Measurements from ENCODE around the gene SBK1. TPM values are rescaled to one million over a fixed set of nuclear protein-coding genes. Genes with fewer than 3 reads are reported as not detected.

Gene SBK1
- total RNA-seq, 4 donors from 2014 or later, result 1.8 to 6.4 (median 4.5) TPM

DNA sequence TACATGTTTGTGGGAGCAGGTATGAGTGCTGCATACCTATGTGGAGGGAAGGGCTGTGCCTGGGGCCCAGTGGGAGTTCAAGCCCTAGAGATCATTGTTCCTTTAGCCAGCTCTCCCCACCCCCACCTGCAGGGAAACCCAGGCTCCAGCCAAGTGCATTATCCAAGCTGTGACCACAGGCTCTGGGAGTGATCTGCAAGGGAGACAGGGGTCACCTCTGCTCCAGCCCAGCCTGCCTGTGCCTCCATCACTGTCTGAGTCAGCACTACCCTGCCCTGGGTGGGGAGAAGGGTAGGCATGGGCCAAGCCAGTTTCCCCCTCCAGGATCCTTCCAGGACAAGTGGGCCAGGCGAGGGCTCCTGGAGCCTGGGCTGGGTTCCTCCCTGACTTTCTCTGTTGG is 32.1 kb upstream of the SBK1 start:
- peak overlapping the region; percentile 93 to 98 (median 96) for H3K27ac ChIP-seq
- ATAC-seq, result peak in 1 of 2 donors; percentile 20
- intact Hi-C loops (cut with DNase I; ENCODE audit: low total_unique reads), result loop anchor here (2.0 kb wide), 1 partner anchor 33 kb away; the partner anchor contains the start of gene SBK1

DNA sequence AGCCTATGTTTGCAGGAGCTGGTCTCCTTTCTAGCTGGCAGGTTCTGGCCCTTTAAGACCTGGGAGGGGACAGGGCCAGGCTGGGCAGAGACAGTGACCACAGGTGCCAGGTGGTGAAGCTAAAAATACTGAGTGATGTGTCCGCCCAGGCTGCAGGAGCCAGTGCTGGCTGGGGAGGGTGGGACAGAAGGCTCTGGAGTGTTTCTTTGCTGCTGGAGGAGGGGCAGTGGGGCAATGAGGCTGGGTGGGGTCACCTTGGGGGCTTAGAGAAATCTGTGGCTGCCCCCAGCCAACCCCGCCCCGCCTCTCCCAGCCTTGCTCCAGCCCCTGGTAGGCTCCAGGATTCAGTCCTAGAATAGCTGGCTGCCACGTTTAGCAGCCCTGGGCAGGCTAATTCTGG is 30.4 kb upstream of the SBK1 start:
- H3K36me3 ChIP-seq, result no peaks in the 10 kb centered on the region
- in situ Hi-C loops (cut with MboI; ENCODE audit: low sequenced_read_pairs in 4 of 4) (no loop called here), intact Hi-C loops (cut with DNase I; ENCODE audit: low total_unique reads) (loop anchor here (2.0 kb wide), 1 partner anchor 31 kb away; the partner anchor contains the start of gene SBK1)
- ATAC-seq (peak; percentile 60 to 73), DNase-seq (peak; percentile 86 to 97)
- H3K9me3 ChIP-seq, result no peaks in the 10 kb centered on the region
- H3K4me1 ChIP-seq, result peaks cover 44 to 50% of the 10 kb centered on the region in 2 donors
- no peaks in the 10 kb centered on the region for H3K27me3 ChIP-seq
- peak overlapping the region; percentile 93 to 98 (median 96) for H3K27ac ChIP-seq
- TF ChIP-seq, protein P1, sequence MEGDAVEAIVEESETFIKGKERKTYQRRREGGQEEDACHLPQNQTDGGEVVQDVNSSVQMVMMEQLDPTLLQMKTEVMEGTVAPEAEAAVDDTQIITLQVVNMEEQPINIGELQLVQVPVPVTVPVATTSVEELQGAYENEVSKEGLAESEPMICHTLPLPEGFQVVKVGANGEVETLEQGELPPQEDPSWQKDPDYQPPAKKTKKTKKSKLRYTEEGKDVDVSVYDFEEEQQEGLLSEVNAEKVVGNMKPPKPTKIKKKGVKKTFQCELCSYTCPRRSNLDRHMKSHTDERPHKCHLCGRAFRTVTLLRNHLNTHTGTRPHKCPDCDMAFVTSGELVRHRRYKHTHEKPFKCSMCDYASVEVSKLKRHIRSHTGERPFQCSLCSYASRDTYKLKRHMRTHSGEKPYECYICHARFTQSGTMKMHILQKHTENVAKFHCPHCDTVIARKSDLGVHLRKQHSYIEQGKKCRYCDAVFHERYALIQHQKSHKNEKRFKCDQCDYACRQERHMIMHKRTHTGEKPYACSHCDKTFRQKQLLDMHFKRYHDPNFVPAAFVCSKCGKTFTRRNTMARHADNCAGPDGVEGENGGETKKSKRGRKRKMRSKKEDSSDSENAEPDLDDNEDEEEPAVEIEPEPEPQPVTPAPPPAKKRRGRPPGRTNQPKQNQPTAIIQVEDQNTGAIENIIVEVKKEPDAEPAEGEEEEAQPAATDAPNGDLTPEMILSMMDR (IDR thresholded peaks at IDR 0.05 in 4 of 5, conservative IDR thresholded peaks at IDR 0.05 in 1 of 5), result no peak
- peak; percentile 36 to 39 for TF ChIP-seq POLR2A (IDR thresholded peaks at IDR 0.05)
- peak overlapping the region in 3 of 4 donors; percentile 1 to 27 (median 19) for H3K4me3 ChIP-seq

More for the DNA sequence above, 32.1 kb upstream of the SBK1 start:
- H3K9me3 ChIP-seq, result no peaks in the 10 kb centered on the region
- no peaks in the 10 kb centered on the region for H3K36me3 ChIP-seq
- in situ Hi-C loops (cut with MboI; ENCODE audit: low sequenced_read_pairs in 4 of 4), result no loop called here
- DNase-seq, result peak; percentile 24 to 81
- H3K27me3 ChIP-seq, result no peaks in the 10 kb centered on the region
- H3K4me3 ChIP-seq, result peak overlapping the region in 3 of 4 donors; percentile 13 to 68 (median 61)
- TF ChIP-seq, protein P1 (IDR thresholded peaks at IDR 0.05 in 4 of 5, conservative IDR thresholded peaks at IDR 0.05 in 1 of 5), result no peak
- TF ChIP-seq POLR2A (IDR thresholded peaks at IDR 0.05), result no peak
- peaks cover 44 to 50% of the 10 kb centered on the region in 2 donors for H3K4me1 ChIP-seq

DNA sequence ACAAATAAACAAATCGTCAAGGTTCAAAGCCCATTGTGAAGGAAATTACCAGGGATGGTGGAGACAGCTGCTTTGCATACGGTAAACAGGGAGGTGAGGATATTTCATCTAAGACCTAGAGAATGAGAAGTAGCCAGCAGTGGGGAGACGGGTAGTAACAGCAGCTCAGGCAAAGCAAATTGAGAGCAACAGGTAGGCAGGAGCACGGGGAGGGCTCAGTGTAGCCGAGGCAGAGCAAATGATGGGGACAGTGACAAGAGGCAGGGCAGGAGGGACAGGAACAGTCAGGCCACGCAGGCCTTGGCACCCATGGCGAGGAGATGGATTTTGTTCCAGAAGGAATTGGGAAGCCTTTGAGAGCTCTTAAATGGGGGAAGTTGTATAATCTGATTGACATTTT is 29.0 kb upstream of the SBK1 start:
- TF ChIP-seq, protein P1 (IDR thresholded peaks at IDR 0.05 in 4 of 5, conservative IDR thresholded peaks at IDR 0.05 in 1 of 5), result no peak
- no peak for TF ChIP-seq POLR2A (IDR thresholded peaks at IDR 0.05)
- in situ Hi-C loops (cut with MboI; ENCODE audit: low sequenced_read_pairs in 4 of 4) (no loop called here), intact Hi-C loops (cut with DNase I; ENCODE audit: low total_unique reads) (no loop called here)
- Histone ChIP-seq H3K36me3 (no peaks in the 10 kb centered on the region), H3K4me3 (no peak overlapping the region), H3K9me3 (no peaks in the 10 kb centered on the region), H3K27ac (peak overlapping the region; percentile 93 to 98 (median 96)), H3K4me1 (peaks cover 44 to 46% of the 10 kb centered on the region in 2 donors), H3K27me3 (no peaks in the 10 kb centered on the region)
- no peak for ATAC-seq
- no peak for DNase-seq

DNA sequence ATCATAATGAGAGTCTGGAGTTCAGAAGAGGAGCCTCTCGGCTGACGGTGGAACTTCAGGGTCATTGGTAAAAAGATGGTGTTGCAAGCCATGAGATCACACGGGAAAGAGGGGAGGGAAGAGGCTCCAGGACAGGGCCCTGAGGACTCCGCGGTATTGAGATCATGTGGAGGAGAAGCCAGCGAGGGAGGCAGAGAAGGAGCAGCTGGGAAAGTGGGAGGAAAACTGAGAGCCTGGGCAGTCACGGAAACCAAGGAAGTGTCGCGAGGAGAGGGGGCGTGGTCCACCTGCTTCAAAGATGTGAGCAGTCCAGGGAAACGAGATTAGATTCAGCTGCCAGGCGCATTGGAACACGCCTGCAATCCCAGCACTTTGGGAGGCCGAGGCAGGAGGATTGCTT is 27.7 kb upstream of the SBK1 start:
- DNase-seq, result peak; percentile 84 to 96
- Histone ChIP-seq H3K36me3 (no peaks in the 10 kb centered on the region), H3K27ac (peak overlapping the region; percentile 93 to 98 (median 96)), H3K9me3 (no peaks in the 10 kb centered on the region), H3K4me3 (no peak overlapping the region), H3K4me1 (peaks cover 36 to 50% of the 10 kb centered on the region in 2 donors), H3K27me3 (no peaks in the 10 kb centered on the region)
- in situ Hi-C loops (cut with MboI; ENCODE audit: low sequenced_read_pairs in 4 of 4), result no loop called here
- intact Hi-C loops (cut with DNase I; ENCODE audit: low total_unique reads), result no loop called here
- ATAC-seq, result peak; percentile 74 to 82
- TF ChIP-seq, protein P1 (IDR thresholded peaks at IDR 0.05 in 4 of 5, conservative IDR thresholded peaks at IDR 0.05 in 1 of 5), result peak in 2 of 5 experiments; percentile 22 to 31
- TF ChIP-seq POLR2A (IDR thresholded peaks at IDR 0.05), result peak in 1 of 2 donors; percentile 30
